Measurements from ENCODE around the gene ATF7.
"Not testable (repeated sequence)": the region's sequence is repeated elsewhere in the genome, so short reads cannot be mapped to it uniquely, and the experiment has no call there.

Gene ATF7

GRCh38 chr12:53499266-53500141, 126.7 kb downstream of the ATF7 start, which contains the start of gene MAP3K12:
MAP3K12 (minus strand) TSS chr12:53499458; CDS start chr12:53487391, 12,067 bp downstream.
- peak; percentile 84 for DNase-seq

GRCh38 chr12:53498235-53498630, 127.9 kb downstream of the ATF7 start:
- no peak for DNase-seq

- no peak for DNase-seq
These were observed 128.7 kb downstream of the ATF7 start for GRCh38 chr12:53497461-53497860.

- DNase-seq: no peak
These were observed 129.5 kb downstream of the ATF7 start for GRCh38 chr12:53496752-53497032.

- DNase-seq: no peak
These were observed 130.1 kb downstream of the ATF7 start for GRCh38 chr12:53495903-53496751.

- DNase-seq: peak; percentile 42
These were observed 132.4 kb downstream of the ATF7 start for GRCh38 chr12:53493610-53494391.

GRCh38 chr12:53492830-53493609, 133.2 kb downstream of the ATF7 start:
- peak; percentile 96 for DNase-seq

- peak; percentile 13 for DNase-seq
These were observed 134.0 kb downstream of the ATF7 start for GRCh38 chr12:53492188-53492587.

GRCh38 chr12:53489242-53489864, 136.8 kb downstream of the ATF7 start:
- DNase-seq: no peak

- DNase-seq: no peak
These were observed 139.3 kb downstream of the ATF7 start for GRCh38 chr12:53486736-53487487.

- no peak for DNase-seq
These were observed 140.0 kb downstream of the ATF7 start for GRCh38 chr12:53485955-53486735.

- DNase-seq: no peak
These were observed 141.3 kb downstream of the ATF7 start for GRCh38 chr12:53484686-53485575.

GRCh38 chr12:53483979-53484377, 142.2 kb downstream of the ATF7 start:
- no peak for DNase-seq

GRCh38 chr12:53483225-53483978, 142.8 kb downstream of the ATF7 start:
- no peak for DNase-seq

- DNase-seq: no peak
These were observed 143.5 kb downstream of the ATF7 start for GRCh38 chr12:53482626-53483168.

- no peak for DNase-seq
These were observed 144.1 kb downstream of the ATF7 start for GRCh38 chr12:53481939-53482586.

- DNase-seq: not testable (repeated sequence)
These were observed 144.7 kb downstream of the ATF7 start for GRCh38 chr12:53481458-53481857.
